ENCODE data around the gene CDK2.
A peak's percentile ranks its signal among the peaks of the same experiment; 100 is the strongest.
"Not testable (repeated sequence)": the region's sequence is repeated elsewhere in the genome, so short reads cannot be mapped to it uniquely, and the experiment has no call there.

The CDK2 gene

GRCh38 chr12:55999999-56000540, 33.4 kb downstream of the CDK2 start:
- not testable (repeated sequence) for H3K9ac ChIP-seq (ENCODE audit: low read depth, low read length); H3K9me3 ChIP-seq (ENCODE audit: control insufficient read depth, insufficient read depth, low read length); H3K4me3 ChIP-seq (ENCODE audit: low read depth, low read length); H3K27me3 ChIP-seq (ENCODE audit: control insufficient read depth, insufficient read depth, low read length); H3K27ac ChIP-seq (ENCODE audit: low read depth, low read length); H3K4me1 ChIP-seq (ENCODE audit: control insufficient read depth, insufficient read depth, low read length)
- peaks cover 33% of the 10 kb centered on the region for H3K36me3 ChIP-seq (ENCODE audit: control insufficient read depth, insufficient read depth, low read length)

- Histone ChIP-seq H3K36me3 (ENCODE audit: control insufficient read depth, insufficient read depth, low read length) (peaks cover 30% of the 10 kb centered on the region), H3K9ac (ENCODE audit: low read depth, low read length) (no peak overlapping the region), H3K27ac (ENCODE audit: low read depth, low read length) (no peak overlapping the region), H3K4me1 (ENCODE audit: control insufficient read depth, insufficient read depth, low read length) (no peaks in the 10 kb centered on the region), H3K27me3 (ENCODE audit: control insufficient read depth, insufficient read depth, low read length) (no peaks in the 10 kb centered on the region), H3K4me3 (ENCODE audit: low read depth, low read length) (no peak overlapping the region), H3K9me3 (ENCODE audit: control insufficient read depth, insufficient read depth, low read length) (no peaks in the 10 kb centered on the region)
These were observed 35.0 kb downstream of the CDK2 start for GRCh38 chr12:56001487-56002100.

- peaks cover 30% of the 10 kb centered on the region for H3K36me3 ChIP-seq (ENCODE audit: control insufficient read depth, insufficient read depth, low read length)
- not testable (repeated sequence) for H3K4me1 ChIP-seq (ENCODE audit: control insufficient read depth, insufficient read depth, low read length); H3K27ac ChIP-seq (ENCODE audit: low read depth, low read length); H3K4me3 ChIP-seq (ENCODE audit: low read depth, low read length); H3K27me3 ChIP-seq (ENCODE audit: control insufficient read depth, insufficient read depth, low read length); H3K9me3 ChIP-seq (ENCODE audit: control insufficient read depth, insufficient read depth, low read length); H3K9ac ChIP-seq (ENCODE audit: low read depth, low read length)
These were observed 36.7 kb downstream of the CDK2 start for GRCh38 chr12:56003376-56003775.

GRCh38 chr12:56004211-56004610, 37.6 kb downstream of the CDK2 start:
- H3K9me3 ChIP-seq (ENCODE audit: control insufficient read depth, insufficient read depth, low read length): no peaks in the 10 kb centered on the region
- no peak overlapping the region for H3K4me3 ChIP-seq (ENCODE audit: low read depth, low read length)
- no peak overlapping the region for H3K9ac ChIP-seq (ENCODE audit: low read depth, low read length)
- H3K27ac ChIP-seq (ENCODE audit: low read depth, low read length): no peak overlapping the region
- peaks cover 4% of the 10 kb centered on the region; the same call in 1 of the 2 replicates for H3K4me1 ChIP-seq (ENCODE audit: control insufficient read depth, insufficient read depth, low read length)
- H3K27me3 ChIP-seq (ENCODE audit: control insufficient read depth, insufficient read depth, low read length): no peaks in the 10 kb centered on the region
- H3K36me3 ChIP-seq (ENCODE audit: control insufficient read depth, insufficient read depth, low read length): peaks cover 30% of the 10 kb centered on the region

GRCh38 chr12:56007564-56008559, 41.2 kb downstream of the CDK2 start:
- H3K27me3 ChIP-seq (ENCODE audit: control insufficient read depth, insufficient read depth, low read length): no peaks in the 10 kb centered on the region
- H3K9me3 ChIP-seq (ENCODE audit: control insufficient read depth, insufficient read depth, low read length): no peaks in the 10 kb centered on the region
- H3K36me3 ChIP-seq (ENCODE audit: control insufficient read depth, insufficient read depth, low read length): peaks cover 25% of the 10 kb centered on the region
- H3K4me3 ChIP-seq (ENCODE audit: low read depth, low read length): peak overlapping the region; percentile 95
- peak overlapping the region; percentile 68 for H3K9ac ChIP-seq (ENCODE audit: low read depth, low read length)
- H3K4me1 ChIP-seq (ENCODE audit: control insufficient read depth, insufficient read depth, low read length): peaks cover 4% of the 10 kb centered on the region; the same call in 1 of the 2 replicates
- peak overlapping the region; percentile 94 for H3K27ac ChIP-seq (ENCODE audit: low read depth, low read length)

GRCh38 chr12:56010111-56010570, 43.5 kb downstream of the CDK2 start:
- Histone ChIP-seq H3K27me3 (ENCODE audit: control insufficient read depth, insufficient read depth, low read length) (no peaks in the 10 kb centered on the region), H3K9me3 (ENCODE audit: control insufficient read depth, insufficient read depth, low read length) (no peaks in the 10 kb centered on the region), H3K9ac (ENCODE audit: low read depth, low read length) (no peak overlapping the region), H3K4me1 (ENCODE audit: control insufficient read depth, insufficient read depth, low read length) (peaks cover 4% of the 10 kb centered on the region; the same call in 1 of the 2 replicates), H3K4me3 (ENCODE audit: low read depth, low read length) (no peak overlapping the region), H3K27ac (ENCODE audit: low read depth, low read length) (no peak overlapping the region), H3K36me3 (ENCODE audit: control insufficient read depth, insufficient read depth, low read length) (peaks cover 5% of the 10 kb centered on the region; the same call in 1 of the 2 replicates)

- peaks cover 4% of the 10 kb centered on the region; the same call in 1 of the 2 replicates for H3K4me1 ChIP-seq (ENCODE audit: control insufficient read depth, insufficient read depth, low read length)
- no peak overlapping the region for H3K4me3 ChIP-seq (ENCODE audit: low read depth, low read length)
- H3K27me3 ChIP-seq (ENCODE audit: control insufficient read depth, insufficient read depth, low read length): no peaks in the 10 kb centered on the region
- H3K36me3 ChIP-seq (ENCODE audit: control insufficient read depth, insufficient read depth, low read length): peaks cover 5% of the 10 kb centered on the region; the same call in 1 of the 2 replicates
- H3K9me3 ChIP-seq (ENCODE audit: control insufficient read depth, insufficient read depth, low read length): no peaks in the 10 kb centered on the region
- H3K27ac ChIP-seq (ENCODE audit: low read depth, low read length): no peak overlapping the region
- no peak overlapping the region for H3K9ac ChIP-seq (ENCODE audit: low read depth, low read length)
These were observed 45.0 kb downstream of the CDK2 start for GRCh38 chr12:56011509-56012090.

- Histone ChIP-seq H3K4me3 (ENCODE audit: low read depth, low read length) (no peak overlapping the region), H3K4me1 (ENCODE audit: control insufficient read depth, insufficient read depth, low read length) (no peaks in the 10 kb centered on the region), H3K9ac (ENCODE audit: low read depth, low read length) (no peak overlapping the region), H3K9me3 (ENCODE audit: control insufficient read depth, insufficient read depth, low read length) (no peaks in the 10 kb centered on the region), H3K27me3 (ENCODE audit: control insufficient read depth, insufficient read depth, low read length) (no peaks in the 10 kb centered on the region), H3K27ac (ENCODE audit: low read depth, low read length) (no peak overlapping the region), H3K36me3 (ENCODE audit: control insufficient read depth, insufficient read depth, low read length) (peaks cover 9% of the 10 kb centered on the region; the same call in 1 of the 2 replicates)
These were observed 46.9 kb downstream of the CDK2 start for GRCh38 chr12:56013482-56013881.

GRCh38 chr12:56014205-56014604, 47.6 kb downstream of the CDK2 start:
- Histone ChIP-seq H3K9ac (ENCODE audit: low read depth, low read length) (no peak overlapping the region), H3K4me3 (ENCODE audit: low read depth, low read length) (no peak overlapping the region), H3K27ac (ENCODE audit: low read depth, low read length) (no peak overlapping the region), H3K4me1 (ENCODE audit: control insufficient read depth, insufficient read depth, low read length) (no peaks in the 10 kb centered on the region), H3K27me3 (ENCODE audit: control insufficient read depth, insufficient read depth, low read length) (no peaks in the 10 kb centered on the region), H3K36me3 (ENCODE audit: control insufficient read depth, insufficient read depth, low read length) (peaks cover 10% of the 10 kb centered on the region; the same call in 1 of the 2 replicates), H3K9me3 (ENCODE audit: control insufficient read depth, insufficient read depth, low read length) (no peaks in the 10 kb centered on the region)

GRCh38 chr12:56017181-56017580, 50.6 kb downstream of the CDK2 start:
- Histone ChIP-seq H3K9ac (ENCODE audit: low read depth, low read length) (no peak overlapping the region), H3K4me3 (ENCODE audit: low read depth, low read length) (no peak overlapping the region), H3K4me1 (ENCODE audit: control insufficient read depth, insufficient read depth, low read length) (peaks cover 20% of the 10 kb centered on the region), H3K27me3 (ENCODE audit: control insufficient read depth, insufficient read depth, low read length) (no peaks in the 10 kb centered on the region), H3K36me3 (ENCODE audit: control insufficient read depth, insufficient read depth, low read length) (peaks cover 6% of the 10 kb centered on the region; the same call in 1 of the 2 replicates), H3K27ac (ENCODE audit: low read depth, low read length) (no peak overlapping the region), H3K9me3 (ENCODE audit: control insufficient read depth, insufficient read depth, low read length) (no peaks in the 10 kb centered on the region)
